HG03439 (cell line): ENCODE data around the gene TMEM190.
"Not testable (repeated sequence)": the region's sequence is repeated elsewhere in the genome, so short reads cannot be mapped to it uniquely, and the experiment has no call there.

Source experiments
- ATAC-seq: cut with Tn5 transposase; IDR thresholded peaks from one replicate; pipeline ENCODE4 v1.9.1; 2021; ENCODE audit warnings: mild to moderate bottlenecking, moderate library complexity; ENCODE audit not compliant: unreplicated experiment

The TMEM190 gene

GRCh38 chr19:55418185-55418584 is 41.6 kb downstream of the TMEM190 start:
- ATAC-seq, result no peak

GRCh38 chr19:55419103-55419502 is 42.5 kb downstream of the TMEM190 start:
- ATAC-seq, result no peak

GRCh38 chr19:55419624-55420236 is 43.1 kb downstream of the TMEM190 start:
- no peak for ATAC-seq

- not testable (repeated sequence) for ATAC-seq
These were observed 44.7 kb downstream of the TMEM190 start for GRCh38 chr19:55421281-55421680.

GRCh38 chr19:55423225-55424005 is 46.8 kb downstream of the TMEM190 start:
- no peak for ATAC-seq

- ATAC-seq, result no peak
These were observed 47.9 kb downstream of the TMEM190 start for GRCh38 chr19:55424518-55424917.

- no peak for ATAC-seq
These were observed 49.4 kb downstream of the TMEM190 start for GRCh38 chr19:55426042-55426441.
